ENCODE results near the gene ARRDC3. TPM values are rescaled to one million over a fixed set of nuclear protein-coding genes. Genes with fewer than 3 reads are reported as not detected.

The ARRDC3 gene
- total and polyA plus RNA-seq, 2 experiments from 2014 or later = 53.7 to 114 TPM

- Histone ChIP-seq H3K9me3 (ENCODE audit: low read depth) (no peaks in the 10 kb centered on the region), H3K79me2 (no peaks in the 10 kb centered on the region), H3K27ac (no peak overlapping the region), H3K36me3 (replicated peaks; ENCODE audit: insufficient read depth, low read depth) (no peaks in the 10 kb centered on the region), H3K4me2 (no peak overlapping the region), H3K27me3 (no peaks in the 10 kb centered on the region), H2AFZ (no peak overlapping the region), H3K4me1 (ENCODE audit: insufficient read depth) (peaks cover 14% of the 10 kb centered on the region), H3K4me3 (no peak overlapping the region), H4K20me1 (ENCODE audit: insufficient read depth, poor library complexity, severe bottlenecking) (no peaks in the 10 kb centered on the region), H3K9me2 (replicated peaks; ENCODE audit: insufficient read depth) (no peaks in the 10 kb centered on the region)
- TF ChIP-seq CTCF (IDR thresholded peaks at IDR 0.05; ENCODE audit: poor library complexity) = no peak
- no peak for TF ChIP-seq EZH2 (IDR thresholded peaks at IDR 0.05; ENCODE audit: borderline replicate concordance)
- no peak for TF ChIP-seq EZH2phosphoT487 (IDR thresholded peaks at IDR 0.05; ENCODE audit: low read depth, severe bottlenecking, unreplicated experiment)
- peak; percentile 18 for DNase-seq (ENCODE audit: low spot score)
- WGBS (ENCODE audit: low lambda C conversion rate, missing lambda C conversion rate) = 53% methylated on average over 8 of the region's 8 CpGs
Measured at GRCh38 chr5:91332267-91333045, 50.7 kb downstream of the ARRDC3 start.

GRCh38 chr5:91331705-91332104 lies 51.4 kb downstream of the ARRDC3 start:
- no peak for DNase-seq (ENCODE audit: low spot score)
- H3K27ac ChIP-seq = no peak overlapping the region
- no peaks in the 10 kb centered on the region for H3K9me3 ChIP-seq (ENCODE audit: low read depth)
- no peaks in the 10 kb centered on the region for H3K79me2 ChIP-seq
- H3K27me3 ChIP-seq = no peaks in the 10 kb centered on the region
- WGBS (ENCODE audit: low lambda C conversion rate, missing lambda C conversion rate) = 81% methylated on average over 1 of the region's 1 CpG
- no peak overlapping the region for H3K4me3 ChIP-seq
- no peaks in the 10 kb centered on the region for H3K36me3 ChIP-seq (replicated peaks; ENCODE audit: insufficient read depth, low read depth)
- peaks cover 14% of the 10 kb centered on the region for H3K4me1 ChIP-seq (ENCODE audit: insufficient read depth)
- H3K9me2 ChIP-seq (replicated peaks; ENCODE audit: insufficient read depth) = no peaks in the 10 kb centered on the region
- no peaks in the 10 kb centered on the region for H4K20me1 ChIP-seq (ENCODE audit: insufficient read depth, poor library complexity, severe bottlenecking)
- no peak overlapping the region for H2AFZ ChIP-seq
- TF ChIP-seq EZH2phosphoT487 (IDR thresholded peaks at IDR 0.05; ENCODE audit: low read depth, severe bottlenecking, unreplicated experiment) (no peak), CTCF (IDR thresholded peaks at IDR 0.05; ENCODE audit: poor library complexity) (no peak), EZH2 (IDR thresholded peaks at IDR 0.05; ENCODE audit: borderline replicate concordance) (no peak)
- H3K4me2 ChIP-seq = no peak overlapping the region

GRCh38 chr5:91329283-91329682 lies 53.8 kb downstream of the ARRDC3 start:
- H2AFZ ChIP-seq = no peak overlapping the region
- no peaks in the 10 kb centered on the region for H3K36me3 ChIP-seq (replicated peaks; ENCODE audit: insufficient read depth, low read depth)
- no peaks in the 10 kb centered on the region for H3K79me2 ChIP-seq
- peak overlapping the region; percentile 24 for H3K4me2 ChIP-seq
- H3K4me3 ChIP-seq = no peak overlapping the region
- H3K9me3 ChIP-seq (ENCODE audit: low read depth) = no peaks in the 10 kb centered on the region
- H3K27me3 ChIP-seq = no peaks in the 10 kb centered on the region
- WGBS (ENCODE audit: low lambda C conversion rate, missing lambda C conversion rate) = 46% methylated on average over 1 of the region's 1 CpG
- no peaks in the 10 kb centered on the region for H3K9me2 ChIP-seq (replicated peaks; ENCODE audit: insufficient read depth)
- H3K27ac ChIP-seq = peak overlapping the region; percentile 6
- no peak for DNase-seq (ENCODE audit: low spot score)
- peaks cover 14% of the 10 kb centered on the region for H3K4me1 ChIP-seq (ENCODE audit: insufficient read depth)
- no peaks in the 10 kb centered on the region for H4K20me1 ChIP-seq (ENCODE audit: insufficient read depth, poor library complexity, severe bottlenecking)
- no peak for TF ChIP-seq EZH2phosphoT487 (IDR thresholded peaks at IDR 0.05; ENCODE audit: low read depth, severe bottlenecking, unreplicated experiment)
- TF ChIP-seq EZH2 (IDR thresholded peaks at IDR 0.05; ENCODE audit: borderline replicate concordance) = no peak
- no peak for TF ChIP-seq CTCF (IDR thresholded peaks at IDR 0.05; ENCODE audit: poor library complexity)
